BE2C (cell line): ENCODE measurements around the gene KAT2B.

Source experiments
- DNase-seq: peaks from one replicate; pipeline ENCODE4 v3.0.0-alpha.2; 2020
- H3K27me3 ChIP-seq: fragments of 250-450 bp; sonication (Bioruptor Pico); 2 replicates; pipeline ENCODE4 v1.5.1; 2020; ENCODE audit warnings: mild to moderate bottlenecking
- H3K36me3 ChIP-seq: fragments of 250-450 bp; sonication (Bioruptor Pico); 2 replicates; pipeline ENCODE4 v1.5.1; 2020; ENCODE audit warnings: mild to moderate bottlenecking
- H3K4me1 ChIP-seq: fragments of 250-450 bp; sonication (Bioruptor Pico); 2 replicates; pipeline ENCODE4 v1.5.1; 2020
- H3K4me3 ChIP-seq: 2 replicates; pipeline ENCODE4 v1.5.1; 2011; ENCODE audit warnings: low read depth, low read length
- H3K9me3 ChIP-seq: fragments of 250-450 bp; sonication (Bioruptor Pico); 2 replicates; pipeline ENCODE4 v1.5.1; 2020
- TF ChIP-seq, protein P1 (sequence below): IDR thresholded peaks from 2 replicates; pipeline ENCODE4 v1.5.1; 2012; ENCODE audit warnings: mild to moderate bottlenecking, low read depth, low read length

The KAT2B gene

DNA sequence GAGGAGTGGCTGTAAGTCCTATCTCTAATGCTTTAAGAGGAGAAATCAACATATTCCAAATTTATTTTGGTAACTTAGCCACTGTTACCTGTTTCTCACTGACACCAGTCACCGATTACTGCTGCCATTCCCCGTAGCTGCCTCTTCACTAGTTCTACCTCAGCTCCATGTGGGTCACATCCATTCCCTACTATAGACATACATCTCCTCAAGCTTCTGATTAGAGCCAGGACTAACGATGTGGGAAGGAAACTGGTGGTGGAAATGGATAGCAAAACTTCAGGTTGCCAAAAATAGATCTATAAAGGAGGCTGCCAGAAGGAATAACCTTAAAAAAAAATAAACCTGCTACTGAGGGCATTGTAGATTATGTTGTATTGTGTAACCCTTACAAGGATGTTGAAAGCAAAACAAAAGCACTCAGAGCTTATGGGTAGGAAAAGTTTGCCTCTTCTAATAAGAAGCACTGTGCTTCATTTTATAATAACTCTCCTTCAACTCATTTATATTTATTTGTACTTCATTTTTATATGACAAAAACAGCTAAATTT is 56.0 kb downstream of the KAT2B start:
- H3K9me3 ChIP-seq: no peaks in the 10 kb centered on the region
- DNase-seq: no peak
- TF ChIP-seq, protein P1, sequence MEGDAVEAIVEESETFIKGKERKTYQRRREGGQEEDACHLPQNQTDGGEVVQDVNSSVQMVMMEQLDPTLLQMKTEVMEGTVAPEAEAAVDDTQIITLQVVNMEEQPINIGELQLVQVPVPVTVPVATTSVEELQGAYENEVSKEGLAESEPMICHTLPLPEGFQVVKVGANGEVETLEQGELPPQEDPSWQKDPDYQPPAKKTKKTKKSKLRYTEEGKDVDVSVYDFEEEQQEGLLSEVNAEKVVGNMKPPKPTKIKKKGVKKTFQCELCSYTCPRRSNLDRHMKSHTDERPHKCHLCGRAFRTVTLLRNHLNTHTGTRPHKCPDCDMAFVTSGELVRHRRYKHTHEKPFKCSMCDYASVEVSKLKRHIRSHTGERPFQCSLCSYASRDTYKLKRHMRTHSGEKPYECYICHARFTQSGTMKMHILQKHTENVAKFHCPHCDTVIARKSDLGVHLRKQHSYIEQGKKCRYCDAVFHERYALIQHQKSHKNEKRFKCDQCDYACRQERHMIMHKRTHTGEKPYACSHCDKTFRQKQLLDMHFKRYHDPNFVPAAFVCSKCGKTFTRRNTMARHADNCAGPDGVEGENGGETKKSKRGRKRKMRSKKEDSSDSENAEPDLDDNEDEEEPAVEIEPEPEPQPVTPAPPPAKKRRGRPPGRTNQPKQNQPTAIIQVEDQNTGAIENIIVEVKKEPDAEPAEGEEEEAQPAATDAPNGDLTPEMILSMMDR: no peak
- H3K4me3 ChIP-seq: no peak overlapping the region
- H3K4me1 ChIP-seq: no peaks in the 10 kb centered on the region
- H3K27me3 ChIP-seq: no peaks in the 10 kb centered on the region
- H3K36me3 ChIP-seq: no peaks in the 10 kb centered on the region

- no peaks in the 10 kb centered on the region for H3K36me3 ChIP-seq
- H3K9me3 ChIP-seq: no peaks in the 10 kb centered on the region
- TF ChIP-seq, protein P1: no peak
- no peak for DNase-seq
- H3K4me3 ChIP-seq: no peak overlapping the region
- H3K27me3 ChIP-seq: no peaks in the 10 kb centered on the region
- no peaks in the 10 kb centered on the region for H3K4me1 ChIP-seq
Observed at GRCh38 chr3:20097015-20097414, 56.8 kb downstream of the KAT2B start.

DNA sequence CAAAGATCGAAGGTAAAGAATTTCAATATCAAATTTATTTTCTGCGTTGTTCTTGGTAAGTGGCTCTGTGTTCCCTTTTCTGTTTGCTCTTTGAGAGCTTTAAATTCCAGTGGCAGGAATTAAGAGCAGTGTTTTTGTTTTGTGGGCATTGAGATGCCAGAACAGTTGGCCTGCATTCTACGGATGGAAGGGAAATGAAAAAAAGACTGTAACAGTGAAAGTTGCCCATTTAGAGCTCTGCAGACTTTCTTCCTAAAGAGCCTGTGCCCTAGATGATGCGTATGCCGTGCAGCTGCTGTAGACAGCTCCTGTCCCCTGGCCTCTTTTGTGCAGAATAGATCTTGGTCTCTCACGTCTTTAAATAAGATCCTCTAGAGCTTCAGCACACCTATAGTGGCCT is 58.8 kb downstream of the KAT2B start:
- H3K36me3 ChIP-seq: no peaks in the 10 kb centered on the region
- no peaks in the 10 kb centered on the region for H3K9me3 ChIP-seq
- no peaks in the 10 kb centered on the region for H3K27me3 ChIP-seq
- TF ChIP-seq, protein P1: no peak
- H3K4me3 ChIP-seq: no peak overlapping the region
- no peak for DNase-seq
- no peaks in the 10 kb centered on the region for H3K4me1 ChIP-seq

- Histone ChIP-seq H3K4me1 (no peaks in the 10 kb centered on the region), H3K4me3 (no peak overlapping the region), H3K9me3 (no peaks in the 10 kb centered on the region), H3K36me3 (no peaks in the 10 kb centered on the region), H3K27me3 (no peaks in the 10 kb centered on the region)
- TF ChIP-seq, protein P1: no peak
- no peak for DNase-seq
Observed at GRCh38 chr3:20100151-20100550, 59.9 kb downstream of the KAT2B start.

DNA sequence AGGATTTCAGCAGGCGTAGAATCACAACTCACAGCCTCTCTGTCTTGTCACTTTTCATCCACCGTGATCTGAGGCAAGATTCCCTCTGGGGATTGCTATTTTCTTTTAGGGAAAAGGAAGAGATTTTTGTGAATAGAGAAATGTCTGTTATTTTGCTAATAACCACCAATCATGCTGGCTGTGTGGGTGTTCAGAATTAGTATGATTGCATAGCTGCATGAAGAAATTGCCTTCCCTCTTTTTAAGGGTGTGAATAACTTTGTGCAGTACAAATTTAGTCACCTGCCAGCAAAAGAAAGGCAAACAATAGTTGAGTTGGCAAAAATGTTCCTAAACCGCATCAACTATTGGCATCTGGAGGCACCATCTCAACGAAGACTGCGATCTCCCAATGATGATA is 60.8 kb downstream of the KAT2B start:
- H3K9me3 ChIP-seq: no peaks in the 10 kb centered on the region
- no peaks in the 10 kb centered on the region for H3K27me3 ChIP-seq
- H3K4me3 ChIP-seq: no peak overlapping the region
- TF ChIP-seq, protein P1: no peak
- no peak for DNase-seq
- no peaks in the 10 kb centered on the region for H3K36me3 ChIP-seq
- no peaks in the 10 kb centered on the region for H3K4me1 ChIP-seq

DNA sequence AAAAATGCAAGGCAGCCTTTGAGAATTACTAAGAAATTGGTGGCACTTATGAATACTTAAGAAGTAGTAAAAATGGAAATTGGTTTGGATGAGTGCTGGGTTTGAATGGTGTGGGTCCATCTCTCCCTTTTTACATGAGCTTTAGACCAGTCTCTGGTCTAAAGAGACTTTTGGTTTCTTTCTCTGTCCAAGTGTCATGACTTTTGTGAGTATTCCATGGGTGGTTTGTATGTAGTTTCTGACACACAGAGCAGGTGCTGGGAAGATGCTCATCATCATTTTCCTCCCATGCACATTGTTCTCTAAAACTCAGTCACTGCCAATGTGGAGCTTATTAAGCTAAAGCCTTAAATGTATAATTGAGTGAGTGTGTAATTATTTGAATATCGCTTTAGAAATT is 63.5 kb downstream of the KAT2B start:
- DNase-seq: no peak
- no peaks in the 10 kb centered on the region for H3K36me3 ChIP-seq
- TF ChIP-seq, protein P1: no peak
- no peaks in the 10 kb centered on the region for H3K27me3 ChIP-seq
- no peaks in the 10 kb centered on the region for H3K9me3 ChIP-seq
- no peaks in the 10 kb centered on the region for H3K4me1 ChIP-seq
- H3K4me3 ChIP-seq: no peak overlapping the region
